Measurements from ENCODE around the gene BRWD1.

The BRWD1 gene

DNA sequence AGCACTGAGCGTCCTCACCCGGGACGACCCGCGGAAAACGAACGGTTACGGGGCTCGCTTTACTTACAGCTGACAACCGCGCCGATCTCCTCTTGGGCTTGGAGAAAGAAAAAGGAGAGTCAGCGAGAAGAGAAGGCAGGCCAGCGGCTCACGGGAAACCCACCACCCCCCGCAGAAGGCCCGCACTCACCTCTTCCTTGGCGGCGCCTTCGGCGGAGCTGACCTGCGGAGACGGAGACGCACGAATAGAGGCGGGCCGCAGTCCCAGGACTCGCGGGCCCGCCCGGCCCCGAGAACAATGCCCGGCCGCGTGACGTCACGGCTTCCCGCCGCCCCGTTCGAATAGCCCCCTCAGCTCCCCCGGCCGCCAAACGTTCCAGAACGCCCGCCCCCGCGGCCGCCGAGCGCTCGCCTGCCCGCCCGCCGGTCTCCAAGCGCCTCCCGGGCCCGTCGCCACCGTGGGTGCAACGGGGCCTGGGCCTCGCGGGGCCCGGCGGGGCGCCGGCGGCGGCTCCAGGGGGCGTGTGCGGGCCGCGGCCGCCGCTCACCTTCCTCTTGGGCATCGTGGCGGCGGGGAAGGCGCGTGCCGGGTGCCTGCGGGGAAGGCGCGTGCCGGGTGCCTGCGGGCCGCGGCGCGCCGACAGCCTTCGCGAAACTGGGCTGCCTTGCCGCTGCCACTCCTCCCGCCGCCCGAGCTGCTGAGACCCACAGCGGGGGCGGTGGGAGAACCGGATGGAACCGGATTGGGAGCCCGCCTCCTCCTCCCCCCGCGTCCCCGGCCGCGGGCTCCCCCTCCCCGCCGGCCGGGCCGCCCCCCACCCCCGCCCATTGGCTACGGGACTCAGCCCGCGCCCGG lies 35.2 kb upstream of the BRWD1 start, which contains the start of gene HMGN1:
Gene HMGN1 (minus strand): TSS at position 734 of the 856 bp plus-strand sequence. CDS start 171 bp downstream, at position 563.
- no peak for TF ChIP-seq ZFX (IDR thresholded peaks at IDR 0.05; ENCODE audit: borderline replicate concordance)
- TF ChIP-seq, protein P1, sequence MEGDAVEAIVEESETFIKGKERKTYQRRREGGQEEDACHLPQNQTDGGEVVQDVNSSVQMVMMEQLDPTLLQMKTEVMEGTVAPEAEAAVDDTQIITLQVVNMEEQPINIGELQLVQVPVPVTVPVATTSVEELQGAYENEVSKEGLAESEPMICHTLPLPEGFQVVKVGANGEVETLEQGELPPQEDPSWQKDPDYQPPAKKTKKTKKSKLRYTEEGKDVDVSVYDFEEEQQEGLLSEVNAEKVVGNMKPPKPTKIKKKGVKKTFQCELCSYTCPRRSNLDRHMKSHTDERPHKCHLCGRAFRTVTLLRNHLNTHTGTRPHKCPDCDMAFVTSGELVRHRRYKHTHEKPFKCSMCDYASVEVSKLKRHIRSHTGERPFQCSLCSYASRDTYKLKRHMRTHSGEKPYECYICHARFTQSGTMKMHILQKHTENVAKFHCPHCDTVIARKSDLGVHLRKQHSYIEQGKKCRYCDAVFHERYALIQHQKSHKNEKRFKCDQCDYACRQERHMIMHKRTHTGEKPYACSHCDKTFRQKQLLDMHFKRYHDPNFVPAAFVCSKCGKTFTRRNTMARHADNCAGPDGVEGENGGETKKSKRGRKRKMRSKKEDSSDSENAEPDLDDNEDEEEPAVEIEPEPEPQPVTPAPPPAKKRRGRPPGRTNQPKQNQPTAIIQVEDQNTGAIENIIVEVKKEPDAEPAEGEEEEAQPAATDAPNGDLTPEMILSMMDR (IDR thresholded peaks at IDR 0.05): peak; percentile 11; the same call in 1 of the 2 replicates
- H3K27ac ChIP-seq: peak within 1 kb of the TSS; percentile 100

GRCh38 chr21:39348040-39348354 lies 34.6 kb upstream of the BRWD1 start:
- peak overlapping the region; percentile 100 for H3K27ac ChIP-seq
- TF ChIP-seq, protein P1 (IDR thresholded peaks at IDR 0.05): no peak
- no peak for TF ChIP-seq ZFX (IDR thresholded peaks at IDR 0.05; ENCODE audit: borderline replicate concordance)

DNA sequence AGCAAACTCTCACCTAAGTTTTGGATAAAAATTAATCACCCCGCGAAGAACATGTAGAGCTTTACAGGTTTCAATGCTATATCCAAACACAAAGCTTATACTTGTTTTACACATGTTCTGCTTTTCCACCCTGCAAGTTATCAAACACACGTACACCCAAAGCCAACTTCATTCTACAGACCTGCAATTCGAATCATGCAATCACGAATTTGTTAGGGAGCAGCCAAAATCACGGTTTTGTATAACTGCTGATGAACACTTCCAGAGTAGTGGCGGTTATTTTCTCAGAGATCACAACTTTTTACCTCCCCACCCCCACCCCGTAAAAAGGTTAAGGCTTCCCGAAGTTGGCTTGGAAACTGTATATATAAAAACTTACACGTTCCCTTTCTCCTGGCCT lies 34.1 kb upstream of the BRWD1 start:
- TF ChIP-seq, protein P1 (IDR thresholded peaks at IDR 0.05): no peak
- no peak for TF ChIP-seq ZFX (IDR thresholded peaks at IDR 0.05; ENCODE audit: borderline replicate concordance)
- H3K27ac ChIP-seq: peak overlapping the region; percentile 100

DNA sequence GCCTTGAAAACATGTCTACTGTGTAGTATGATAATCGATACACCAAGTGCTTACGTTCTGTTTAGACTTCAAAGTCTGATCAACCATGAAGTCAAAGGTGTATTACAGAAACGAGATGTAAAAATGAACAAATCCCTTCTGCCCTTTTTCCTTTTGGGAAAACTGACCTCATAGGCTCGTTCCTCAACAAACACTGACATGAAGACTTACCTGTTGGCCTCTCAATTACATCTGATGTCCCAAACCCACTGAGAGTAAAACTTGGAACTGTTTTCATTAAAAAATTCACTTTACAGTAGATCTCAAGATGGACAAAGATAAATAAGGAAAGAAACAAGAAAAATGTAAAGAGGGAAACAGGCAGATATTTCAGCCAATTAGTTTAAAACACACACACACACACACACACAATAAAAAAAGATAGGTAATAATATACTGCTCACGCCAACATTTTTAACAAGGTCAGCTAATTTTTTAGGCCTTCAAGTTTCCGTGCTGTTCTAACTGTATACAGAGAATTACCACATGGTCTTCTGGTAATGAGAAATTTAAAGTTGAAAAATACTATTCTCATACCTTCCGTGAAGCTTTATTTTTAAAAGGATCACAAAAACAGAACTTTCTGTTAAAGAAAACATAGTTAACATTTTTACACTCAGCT lies 33.4 kb upstream of the BRWD1 start:
- TF ChIP-seq, protein P1 (IDR thresholded peaks at IDR 0.05): no peak
- TF ChIP-seq ZFX (IDR thresholded peaks at IDR 0.05; ENCODE audit: borderline replicate concordance): no peak
- H3K27ac ChIP-seq: peak overlapping the region; percentile 100; the same call in 1 of the 2 replicates

DNA sequence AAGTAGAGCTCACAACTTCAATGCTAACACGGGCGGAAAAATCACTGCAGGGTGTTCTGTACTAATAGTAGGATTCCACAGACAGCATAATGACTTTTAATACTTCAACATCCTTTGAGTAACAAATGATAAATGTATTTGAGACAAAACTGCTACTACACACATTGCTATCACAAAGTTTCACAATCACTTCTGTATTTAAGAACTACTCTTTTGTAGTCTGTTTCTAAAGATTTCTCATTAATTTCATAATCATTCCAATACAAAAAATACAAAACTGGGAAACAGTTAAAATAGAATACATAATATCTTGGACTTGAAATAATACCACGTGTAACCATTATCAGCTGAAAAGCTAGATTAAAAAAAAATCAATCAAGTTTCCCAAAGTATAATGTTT lies 32.8 kb upstream of the BRWD1 start:
- TF ChIP-seq ZFX (IDR thresholded peaks at IDR 0.05; ENCODE audit: borderline replicate concordance): no peak
- TF ChIP-seq, protein P1 (IDR thresholded peaks at IDR 0.05): no peak
- peak overlapping the region; percentile 100; the same call in 1 of the 2 replicates for H3K27ac ChIP-seq

- no peak overlapping the region for H3K27ac ChIP-seq
- TF ChIP-seq, protein P1 (IDR thresholded peaks at IDR 0.05): no peak
- no peak for TF ChIP-seq ZFX (IDR thresholded peaks at IDR 0.05; ENCODE audit: borderline replicate concordance)
Observed at GRCh38 chr21:39345440-39345839, 32.0 kb upstream of the BRWD1 start.

DNA sequence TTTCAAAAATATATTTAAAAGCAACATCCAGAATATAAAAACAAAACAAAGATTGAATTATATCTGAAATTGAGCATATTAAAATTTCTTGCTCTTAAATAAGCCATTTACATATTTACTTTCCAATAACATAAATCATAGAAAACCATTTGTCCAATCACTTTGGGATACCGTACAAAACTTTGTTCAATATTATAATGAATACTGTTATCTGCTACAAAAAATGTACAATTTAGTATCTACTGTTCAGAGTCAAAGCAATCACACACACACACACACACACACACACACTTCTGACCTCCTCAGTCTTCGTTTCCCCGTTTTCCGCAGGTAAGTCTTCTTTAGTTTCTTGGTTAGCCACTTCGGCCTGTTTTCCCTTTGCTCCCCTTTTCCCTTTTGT lies 31.4 kb upstream of the BRWD1 start:
- H3K27ac ChIP-seq: no peak overlapping the region

More for the DNA sequence above, 31.4 kb upstream of the BRWD1 start:
- TF ChIP-seq, protein P1 (IDR thresholded peaks at IDR 0.05): no peak
- TF ChIP-seq ZFX (IDR thresholded peaks at IDR 0.05; ENCODE audit: borderline replicate concordance): no peak
